Hepatocyte (in vitro differentiated cells): Measurements from ENCODE around the gene RPL29.

Experiments
- CTCF ChIP-seq: fragments of 200-600 bp; sonication (generic); IDR thresholded peaks from 2 replicates; pipeline ENCODE4 v1.5.1; 2016; ENCODE audit warnings: antibody characterized with exemption, mild to moderate bottlenecking; ENCODE audit not compliant: poor library complexity
- EZH2 ChIP-seq: fragments of 200-600 bp; sonication (generic); IDR thresholded peaks from 2 replicates; pipeline ENCODE4 v1.6.1; 2016; ENCODE audit warnings: antibody characterized with exemption, mild to moderate bottlenecking, borderline replicate concordance

- TF ChIP-seq CTCF (no peak), EZH2 (no peak)
These were observed 10.6 kb downstream of the RPL29 start for GRCh38 chr3:51985063-51985462.
